Right lobe of liver (tissue), 6 donors: ENCODE results near the gene PAX8. TPM values are rescaled to one million over a fixed set of nuclear protein-coding genes. Genes with fewer than 3 reads are reported as not detected.
A peak's percentile ranks its signal among the peaks of the same experiment; 100 is the strongest.
"Not testable (repeated sequence)": the region's sequence is repeated elsewhere in the genome, so short reads cannot be mapped to it uniquely, and the experiment has no call there.

Experiments used
- ATAC-seq, 4 donors: fragments of 200-7000 bp; cut with Tn5 transposase; one replicate each; pipeline ENCODE4 v1.9.1; 2020; ENCODE audit warnings: mild to moderate bottlenecking in 4 of 4, moderate library complexity in 4 of 4
- DNase-seq, 3 donors: peaks; one replicate each; pipeline ENCODE4 v3.0.0-alpha.2; 2020
- H3K27ac ChIP-seq, 3 donors: fragments of 200-600 bp; one replicate each; pipeline ENCODE4 v1.8.0; 2022
- H3K27me3 ChIP-seq, 2 donors: fragments of 200-600 bp; one replicate each; pipeline ENCODE4 v1.8.0; 2022
- H3K36me3 ChIP-seq, 4 donors: fragments of 200-600 bp; sonication (generic) in 1 of 4; one replicate each; pipeline versions ENCODE4 v1.5.1 to v1.8.0; 2017 to 2022; ENCODE audit warnings: control low read depth in 1 of 4
- H3K4me1 ChIP-seq, 4 donors: fragments of 200-600 bp; sonication (generic) in 1 of 4; one replicate each; pipeline versions ENCODE4 v1.5.1 to v1.8.0; 2017 to 2022; ENCODE audit warnings: control low read depth in 1 of 4
- H3K4me3 ChIP-seq, 3 donors: fragments of 200-600 bp; one replicate each; pipeline ENCODE4 v1.8.0; 2022
- H3K9me3 ChIP-seq, 4 donors: fragments of 200-600 bp; sonication (generic) in 1 of 4; one replicate each; pipeline versions ENCODE4 v1.5.1 to v1.8.0; 2017 to 2022; ENCODE audit warnings: control low read depth in 1 of 4
- POLR2A ChIP-seq: fragments of 450-650 bp; IDR thresholded peaks from one replicate; pipeline ENCODE4 v1.6.1; 2017; ENCODE audit warnings: antibody characterized with exemption, mild to moderate bottlenecking
- WGBS: methylation state at CpG from one replicate; pipeline ENCODE4 v1.1.6; 2018; ENCODE audit warnings: low coverage, low lambda C conversion rate; ENCODE audit not compliant: insufficient coverage; ENCODE audit errors: missing lambda C conversion rate; 5-methylcytosine and 5-hydroxymethylcytosine counted together
- intact Hi-C, 2 donors: fragments of 100-400 bp; cut with DNase I; formaldehyde crosslinking; loops; one replicate each; pipeline versions ENCODE4 v1.11.2 to v1.14.1; 2022
- total RNA-seq, 6 experiments: library from RNA; depleted of rRNA in 2 of 6; stranded (reverse); fragments of >200 nt in 2 of 6; fragmentation: NEBNext Ultra II Directional in 3 of 6; extraction: Animal tissue kit (Norgen Biotek cat#: 25700) in 3 of 6; gene quantifications; one replicate each; pipeline versions ENCODE4 v1.1.0 to v1.2.4, GENCODE V29; 2016 to 2023
- TF ChIP-seq, protein P1 (sequence below), 4 donors: fragments of 200-600 bp in 3 of 4; fragments of 450-650 bp in 1 of 4; IDR thresholded peaks; one replicate each; pipeline versions ENCODE4 v1.5.1 to v1.8.0; 2016 to 2022; ENCODE audit warnings: antibody characterized with exemption in 4 of 4, mild to moderate bottlenecking in 2 of 4
- donor health status: DM: no; HTN: yes; CAD: no.
- donor health status: DM: no; HTN: no; CAD: no.
- donor health status: DM: no; HTN: no; CAD: no.
- donor health status: DM: no; HTN: yes; CAD: no.
- donor health status: DM: no; HTN: yes; CAD: no.

PAX8 gene
- total RNA-seq, 6 experiments from 2014 or later = 0.27 to 1.9 (median 0.86) TPM

DNA sequence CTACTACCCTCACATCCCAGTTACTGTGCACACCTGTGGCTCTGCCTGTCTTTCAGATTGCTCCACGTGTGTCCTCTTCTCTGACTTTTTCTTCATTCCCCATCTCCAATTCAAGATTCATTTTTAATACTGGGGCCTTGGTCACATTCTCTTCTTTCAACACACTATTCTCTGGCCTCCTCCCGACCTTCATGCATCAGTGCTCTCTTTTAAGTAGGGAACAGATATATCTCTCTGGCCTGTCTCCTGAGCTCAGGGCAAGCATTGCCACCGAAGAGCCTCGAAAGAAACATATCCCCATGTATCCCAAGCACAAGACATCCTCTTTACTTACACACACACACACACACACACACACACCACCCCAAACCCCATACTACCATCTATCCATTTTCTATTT lies 21.6 kb upstream of the PAX8 start:
- Histone ChIP-seq H3K4me3 (no peak overlapping the region), H3K4me1 (no peaks in the 10 kb centered on the region), H3K36me3 (no peaks in the 10 kb centered on the region), H3K27me3 (no peaks in the 10 kb centered on the region), H3K27ac (no peak overlapping the region), H3K9me3 (no peaks in the 10 kb centered on the region)
- no peak for ATAC-seq
- WGBS = 85% methylated on average over 3 of the region's 4 CpGs
- no peak for TF ChIP-seq POLR2A
- TF ChIP-seq, protein P1, sequence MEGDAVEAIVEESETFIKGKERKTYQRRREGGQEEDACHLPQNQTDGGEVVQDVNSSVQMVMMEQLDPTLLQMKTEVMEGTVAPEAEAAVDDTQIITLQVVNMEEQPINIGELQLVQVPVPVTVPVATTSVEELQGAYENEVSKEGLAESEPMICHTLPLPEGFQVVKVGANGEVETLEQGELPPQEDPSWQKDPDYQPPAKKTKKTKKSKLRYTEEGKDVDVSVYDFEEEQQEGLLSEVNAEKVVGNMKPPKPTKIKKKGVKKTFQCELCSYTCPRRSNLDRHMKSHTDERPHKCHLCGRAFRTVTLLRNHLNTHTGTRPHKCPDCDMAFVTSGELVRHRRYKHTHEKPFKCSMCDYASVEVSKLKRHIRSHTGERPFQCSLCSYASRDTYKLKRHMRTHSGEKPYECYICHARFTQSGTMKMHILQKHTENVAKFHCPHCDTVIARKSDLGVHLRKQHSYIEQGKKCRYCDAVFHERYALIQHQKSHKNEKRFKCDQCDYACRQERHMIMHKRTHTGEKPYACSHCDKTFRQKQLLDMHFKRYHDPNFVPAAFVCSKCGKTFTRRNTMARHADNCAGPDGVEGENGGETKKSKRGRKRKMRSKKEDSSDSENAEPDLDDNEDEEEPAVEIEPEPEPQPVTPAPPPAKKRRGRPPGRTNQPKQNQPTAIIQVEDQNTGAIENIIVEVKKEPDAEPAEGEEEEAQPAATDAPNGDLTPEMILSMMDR (IDR thresholded peaks at IDR 0.05) = no peak
- intact Hi-C loops = no loop called here
- DNase-seq = no peak

DNA sequence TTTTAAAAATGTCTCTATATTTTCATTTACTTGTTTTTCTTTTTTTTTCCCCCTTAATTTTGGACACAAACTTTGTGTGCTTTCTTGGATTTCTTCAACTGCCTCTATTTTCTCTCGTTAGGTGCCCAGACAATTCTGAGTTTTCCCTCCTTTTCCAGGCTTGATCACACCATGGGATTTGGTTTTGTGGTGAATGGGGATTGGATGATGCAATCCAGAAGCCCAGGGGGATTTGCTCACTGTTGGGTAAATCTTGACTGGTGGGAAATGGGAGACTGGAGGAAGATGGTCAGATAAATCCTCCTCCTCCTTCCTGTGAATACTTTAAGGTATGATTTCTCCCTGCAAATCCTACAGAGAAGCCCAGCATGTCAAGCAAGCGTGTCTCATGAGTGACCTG lies 19.5 kb upstream of the PAX8 start:
- Histone ChIP-seq H3K4me3 (no peak overlapping the region), H3K27me3 (no peaks in the 10 kb centered on the region), H3K36me3 (no peaks in the 10 kb centered on the region), H3K4me1 (no peaks in the 10 kb centered on the region), H3K9me3 (no peaks in the 10 kb centered on the region), H3K27ac (no peak overlapping the region)
- no peak for TF ChIP-seq POLR2A
- TF ChIP-seq, protein P1 (IDR thresholded peaks at IDR 0.05) = no peak
- DNase-seq (no peak), ATAC-seq (no peak)
- 90% methylated on average over 1 of the region's 2 CpGs for WGBS
- intact Hi-C loops = no loop called here

DNA sequence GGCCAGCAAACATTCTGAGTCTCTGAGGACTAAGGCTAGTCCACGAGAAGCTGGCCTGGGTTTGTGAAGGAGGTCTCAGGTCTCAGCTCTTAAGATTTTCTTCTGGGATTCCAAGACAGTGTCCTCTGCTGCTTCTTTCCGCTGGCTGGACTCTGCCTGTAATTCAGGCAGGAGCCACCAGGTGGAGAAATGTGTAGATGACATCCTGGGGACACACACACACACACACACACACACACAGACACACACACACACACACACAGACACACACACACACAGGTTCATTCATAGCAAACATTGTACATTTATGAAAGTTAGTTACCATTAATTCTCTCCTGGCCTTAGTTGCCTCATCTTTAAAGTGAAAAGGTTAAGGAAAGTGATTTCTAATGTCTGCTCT lies 18.9 kb upstream of the PAX8 start:
- WGBS = no CpG with 5 or more reads among the region's 2 CpGs

DNA sequence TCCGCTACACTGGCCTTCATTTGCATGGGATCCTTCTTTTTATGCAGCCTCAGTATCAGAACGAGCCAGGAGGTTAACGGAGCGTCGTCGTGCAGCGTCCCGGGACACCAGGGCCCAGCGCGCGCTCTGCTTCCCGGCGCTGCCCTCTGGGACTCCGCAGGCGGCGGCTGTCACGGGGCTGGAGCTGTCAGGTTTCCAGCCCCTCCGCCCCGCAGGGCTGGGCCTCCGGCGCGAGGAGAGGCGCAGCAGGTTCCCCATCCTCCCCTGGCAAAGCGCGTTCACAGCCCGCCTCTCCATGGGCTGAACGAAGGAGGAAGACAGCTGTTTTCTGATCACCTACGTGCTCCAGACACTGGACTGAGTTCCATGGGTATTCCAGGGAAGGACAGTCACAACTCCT lies 12.5 kb upstream of the PAX8 start:
- 66% methylated on average over 13 of the region's 28 CpGs for WGBS
- Histone ChIP-seq H3K27ac (no peak overlapping the region), H3K4me3 (no peak overlapping the region), H3K9me3 (no peaks in the 10 kb centered on the region), H3K27me3 (no peaks in the 10 kb centered on the region), H3K36me3 (no peaks in the 10 kb centered on the region), H3K4me1 (peaks cover 0 to 24% (median 7%) of the 10 kb centered on the region in 4 donors)
- intact Hi-C loops = no loop called here
- DNase-seq (no peak), ATAC-seq (no peak)
- TF ChIP-seq, protein P1 (IDR thresholded peaks at IDR 0.05) = no peak
- no peak for TF ChIP-seq POLR2A

More for the DNA sequence above, 18.9 kb upstream of the PAX8 start:
- ATAC-seq = peak; percentile 80 to 96 (median 92)
- H3K9me3 ChIP-seq, H3K4me3 ChIP-seq, H3K27ac ChIP-seq, H3K36me3 ChIP-seq, H3K4me1 ChIP-seq, H3K27me3 ChIP-seq, intact Hi-C loops: not testable (repeated sequence)
- DNase-seq = peak in 2 of 3 donors; percentile 43 to 61
- TF ChIP-seq, protein P1 (IDR thresholded peaks at IDR 0.05) = peak in 2 of 4 donors; percentile 11 to 22

DNA sequence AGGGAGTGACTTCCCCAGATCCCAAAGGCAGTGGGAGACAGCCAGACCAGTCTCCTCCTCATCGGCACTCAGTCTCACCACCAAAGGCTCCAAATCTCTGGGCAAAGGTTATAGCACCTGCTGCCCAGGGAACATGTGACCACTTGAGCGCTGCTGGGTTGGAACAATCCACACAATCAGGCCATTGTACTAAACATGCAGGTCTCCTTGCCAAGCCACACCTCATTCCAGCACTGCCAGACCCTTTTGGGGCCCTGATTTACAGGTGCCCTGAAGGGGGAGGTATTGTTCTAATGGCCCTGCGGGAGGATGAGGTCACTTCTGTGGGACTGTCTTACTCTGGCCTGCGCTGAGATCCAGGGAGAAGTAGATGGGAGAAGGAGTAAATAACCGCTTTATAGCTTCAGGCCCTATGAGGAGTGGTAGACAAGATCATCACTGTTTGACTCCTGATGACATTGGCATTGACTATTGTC lies 10.0 kb upstream of the PAX8 start:
- WGBS = 44% methylated on average over 4 of the region's 5 CpGs
- H3K36me3 ChIP-seq, intact Hi-C loops, H3K27me3 ChIP-seq, H3K4me3 ChIP-seq, H3K9me3 ChIP-seq: not testable (repeated sequence)
- peaks cover 0 to 38% (median 12%) of the 10 kb centered on the region in 4 donors for H3K4me1 ChIP-seq
- DNase-seq (peak; percentile 40 to 82 (median 71)), ATAC-seq (peak; percentile 72 to 83 (median 77))
- peak overlapping the region; percentile 63 to 84 (median 77) for H3K27ac ChIP-seq

DNA sequence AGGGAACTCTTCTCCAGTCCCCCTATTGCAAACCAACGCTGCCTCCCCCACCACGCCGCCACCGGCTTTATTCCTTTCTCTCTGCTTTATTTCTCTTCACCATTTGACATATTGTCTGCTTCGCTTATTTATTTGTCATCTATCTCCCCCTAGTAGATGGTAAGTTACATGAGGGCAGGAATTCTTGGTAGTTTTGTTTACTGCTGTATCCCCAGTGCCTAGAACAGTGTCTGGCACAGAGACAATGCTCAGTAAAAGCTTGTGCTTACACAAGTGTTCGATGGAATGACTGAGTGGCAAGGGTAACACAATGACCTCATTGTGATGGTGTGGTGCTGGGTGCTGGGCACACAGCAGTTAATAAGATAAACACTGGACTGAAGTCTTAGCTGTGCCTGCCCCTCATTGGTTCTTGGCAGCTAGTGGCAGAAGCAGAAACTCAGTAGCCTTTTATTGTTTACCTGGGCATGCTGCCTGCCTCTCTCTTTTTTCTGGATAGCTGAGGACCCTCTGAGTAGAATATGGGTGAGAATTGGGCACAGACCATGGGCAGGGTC lies 9.5 kb upstream of the PAX8 start:
- H3K4me3 ChIP-seq, H3K27me3 ChIP-seq, H3K36me3 ChIP-seq, DNase-seq, H3K9me3 ChIP-seq, intact Hi-C loops: not testable (repeated sequence)
- peak; percentile 62 to 75 (median 68) for ATAC-seq
- peak overlapping the region; percentile 63 to 84 (median 77) for H3K27ac ChIP-seq
- 33% methylated on average over 4 of the region's 6 CpGs for WGBS
- H3K4me1 ChIP-seq = peaks cover 0 to 43% (median 14%) of the 10 kb centered on the region in 4 donors
